NCI-H2107 treated with DMSO at 0.1 percent for 48 hours (cell line): ENCODE results near the gene AP1S1.

Experiments
- DNase-seq: peaks from one replicate; lab custom pipeline; 2025; ENCODE audit not compliant: unreplicated experiment; lab: John Stamatoyannopoulos, UW

The AP1S1 gene

GRCh38 chr7:101169838-101170551, 15.7 kb downstream of the AP1S1 start:
- DNase-seq = no peak

DNA sequence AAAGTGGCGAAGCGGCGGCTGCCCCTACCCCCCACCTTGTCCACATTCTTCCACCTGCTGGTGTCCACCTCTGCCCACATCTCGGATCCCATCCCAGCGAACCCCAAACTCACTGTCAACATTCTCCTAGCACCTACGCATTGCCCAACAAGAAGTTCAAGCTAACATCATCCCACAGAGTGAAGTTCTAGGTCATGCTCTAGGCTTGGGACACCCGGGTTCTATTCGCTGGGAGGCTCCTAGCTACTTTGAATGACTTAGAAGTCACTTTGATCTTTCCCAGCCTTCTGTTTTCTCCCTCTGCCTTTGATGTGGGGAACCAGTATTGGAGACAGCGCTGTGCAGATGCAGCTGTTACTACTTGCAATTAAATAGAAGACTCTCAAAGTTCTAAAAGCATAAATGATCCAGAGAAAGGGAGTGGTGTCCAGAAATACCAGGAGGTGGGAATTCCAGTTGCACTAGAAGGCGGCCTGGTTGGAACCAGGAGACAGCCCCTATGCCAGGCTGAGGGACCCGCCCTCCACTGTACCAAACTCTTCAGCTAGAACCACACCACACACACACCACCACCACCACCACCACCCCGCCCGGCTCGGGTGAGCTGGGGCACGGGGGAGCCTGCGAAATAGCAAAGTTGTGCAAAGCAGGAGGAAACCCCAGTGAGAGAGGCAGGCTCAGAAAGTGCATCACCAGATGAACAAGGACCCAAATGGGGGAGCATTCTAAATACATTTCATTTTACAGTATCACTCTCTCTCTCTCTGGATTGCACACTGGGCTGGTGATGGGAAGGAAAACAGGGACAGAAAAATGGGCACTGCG, 16.6 kb downstream of the AP1S1 start:
- no peak for DNase-seq

DNA sequence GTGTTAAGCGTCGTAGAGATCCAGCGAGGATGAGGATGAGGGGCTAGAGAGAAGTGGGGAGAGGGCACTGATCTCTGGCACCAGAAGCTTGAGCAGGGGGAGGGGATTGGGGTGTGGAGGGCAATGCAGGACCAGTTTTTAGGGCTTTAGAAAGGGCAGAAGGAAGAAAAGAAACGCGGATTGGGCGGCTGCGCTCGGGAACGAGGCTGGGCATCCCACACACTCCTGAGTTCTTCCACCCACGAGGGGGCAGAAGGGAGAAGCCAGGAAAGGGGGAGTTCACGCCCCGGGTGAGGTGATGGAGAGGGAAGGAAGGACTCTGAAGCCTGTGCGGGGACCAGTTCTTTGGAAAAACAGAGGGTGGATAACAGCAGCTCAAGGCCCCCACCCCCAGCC, 17.2 kb downstream of the AP1S1 start:
- DNase-seq = no peak

GRCh38 chr7:101172005-101172853, 18.0 kb downstream of the AP1S1 start:
- peak; percentile 30 for DNase-seq

GRCh38 chr7:101172854-101173751, 18.8 kb downstream of the AP1S1 start:
- peak; percentile 64 for DNase-seq

DNA sequence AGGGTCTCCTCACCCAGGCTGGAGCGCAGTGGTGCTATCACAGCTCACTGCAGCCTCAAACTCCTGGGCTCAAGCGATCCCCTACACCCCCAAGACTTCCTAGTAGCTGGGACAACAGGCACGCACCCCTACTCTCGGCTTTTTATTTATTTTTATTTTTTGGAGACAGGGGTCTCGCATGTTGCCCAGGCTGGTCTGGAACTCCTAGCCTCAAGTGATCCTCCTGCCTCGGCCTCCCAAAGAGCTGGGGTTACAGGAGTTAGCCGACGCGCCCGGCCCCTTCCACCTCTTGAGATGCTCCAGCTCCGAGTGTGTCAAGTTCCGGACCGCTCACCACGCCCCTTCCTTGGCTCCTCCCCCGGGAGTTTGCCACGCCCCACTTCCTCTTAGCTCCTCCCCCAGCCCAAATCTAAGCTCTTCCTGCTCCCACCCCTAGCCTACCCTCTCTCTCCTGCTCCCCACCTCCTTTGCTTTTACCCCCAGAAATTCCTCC, 19.5 kb downstream of the AP1S1 start:
- no peak for DNase-seq

GRCh38 chr7:101174322-101174854, 20.1 kb downstream of the AP1S1 start:
- DNase-seq = no peak

DNA sequence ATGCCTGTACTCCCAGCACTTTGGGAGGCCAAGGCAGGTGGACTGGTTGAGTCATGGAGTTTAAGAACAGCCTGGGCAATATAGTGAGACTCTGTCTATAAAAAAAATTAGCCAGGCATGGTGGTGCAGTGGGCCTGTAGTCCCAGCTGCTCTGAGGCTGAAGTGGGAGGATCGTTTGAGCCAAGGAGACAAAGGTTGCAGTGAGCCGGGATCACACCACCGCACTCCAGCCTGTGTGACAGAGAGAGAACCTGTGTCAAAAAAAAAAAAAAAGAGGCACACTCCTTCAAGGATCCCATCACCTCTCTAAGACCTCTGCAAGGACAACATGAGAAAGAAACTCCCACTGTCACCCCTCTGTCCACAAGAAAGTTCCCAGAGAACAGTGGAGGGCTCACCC, 21.4 kb downstream of the AP1S1 start:
- DNase-seq = no peak

DNA sequence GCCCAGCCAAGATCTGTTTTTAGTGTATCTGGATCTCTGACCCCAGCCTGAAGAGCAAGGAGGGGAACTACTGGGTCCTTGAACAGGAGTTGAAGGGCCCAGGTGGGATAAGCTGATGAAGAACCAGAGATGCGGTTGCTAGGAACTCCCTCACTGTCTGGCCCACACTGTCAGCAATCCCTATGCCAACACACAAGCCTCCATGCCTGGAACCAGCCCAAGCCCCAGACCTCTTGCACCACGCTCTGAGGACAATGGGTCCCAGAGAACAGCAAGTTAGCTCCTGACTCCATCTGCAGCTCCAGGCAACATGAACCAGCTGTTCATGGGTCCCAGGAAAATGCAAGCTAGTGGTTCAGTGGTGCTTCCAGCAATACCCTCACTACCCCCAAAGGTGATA, 23.4 kb downstream of the AP1S1 start:
- DNase-seq = no peak

DNA sequence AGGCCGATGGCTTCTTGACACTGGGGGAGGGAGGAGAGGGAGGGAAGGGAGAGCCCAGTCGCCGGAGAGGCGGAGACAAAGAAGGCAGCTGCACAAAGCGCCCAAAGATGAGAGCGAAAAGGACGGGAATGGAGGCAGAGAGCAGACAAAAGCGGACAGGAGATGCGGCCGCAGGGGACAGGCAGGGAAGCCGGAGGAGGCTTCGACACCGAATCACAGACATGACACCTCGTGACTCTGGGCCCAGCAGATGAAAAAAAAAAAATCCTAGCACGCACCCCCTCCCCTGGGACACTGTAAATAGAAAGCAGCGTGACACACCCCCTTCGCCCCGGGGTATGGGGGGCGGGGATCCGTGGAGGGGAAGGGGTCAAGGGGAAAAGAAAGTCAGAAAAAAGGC, 24.8 kb downstream of the AP1S1 start:
- DNase-seq = peak; percentile 14

- DNase-seq = no peak
Observed at GRCh38 chr7:101179713-101180112, 25.4 kb downstream of the AP1S1 start.

GRCh38 chr7:101180130-101180755, 26.0 kb downstream of the AP1S1 start, which contains the start of gene NAT16:
Gene NAT16, minus strand, starts transcription at chr7:101180293. Its CDS starts 5,486 bp downstream, at chr7:101174807.
- no peak for DNase-seq

- no peak for DNase-seq
Observed at GRCh38 chr7:101185258-101185839, 31.1 kb downstream of the AP1S1 start.

- no peak for DNase-seq
Observed at GRCh38 chr7:101186194-101186593, 31.9 kb downstream of the AP1S1 start.

GRCh38 chr7:101186844-101187428, 32.7 kb downstream of the AP1S1 start:
- DNase-seq = no peak

DNA sequence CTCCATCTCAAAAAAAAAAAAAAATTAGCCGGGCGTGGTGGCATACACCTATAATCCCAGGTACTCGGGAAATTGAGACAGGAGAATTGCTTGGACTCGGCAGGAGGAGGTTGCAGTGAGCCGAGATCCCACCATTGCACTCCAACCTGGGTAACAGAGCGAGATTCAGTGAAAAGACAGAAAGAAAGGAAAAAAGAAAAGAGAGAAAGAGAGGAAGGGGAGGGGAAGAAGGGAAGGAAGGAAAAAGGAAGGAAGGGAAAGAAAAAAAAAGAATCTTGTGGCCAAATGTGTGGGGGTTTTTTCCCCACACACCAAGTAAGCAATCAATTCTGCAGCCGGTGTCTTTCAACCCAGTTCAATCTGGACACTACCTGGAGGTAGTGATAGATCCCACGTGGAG, 34.8 kb downstream of the AP1S1 start:
- no peak for DNase-seq

GRCh38 chr7:101195884-101196283, 41.6 kb downstream of the AP1S1 start:
- no peak for DNase-seq

- DNase-seq = no peak
Observed at GRCh38 chr7:101197991-101198390, 43.7 kb downstream of the AP1S1 start.

- DNase-seq = no peak
Observed at GRCh38 chr7:101198476-101198875, 44.2 kb downstream of the AP1S1 start.
